ENCODE data around the gene OPN4. TPM values are rescaled to one million over a fixed set of nuclear protein-coding genes. Genes with fewer than 3 reads are reported as not detected.
"Not testable (repeated sequence)": the region's sequence is repeated elsewhere in the genome, so short reads cannot be mapped to it uniquely, and the experiment has no call there.

OPN4 gene, protein sequence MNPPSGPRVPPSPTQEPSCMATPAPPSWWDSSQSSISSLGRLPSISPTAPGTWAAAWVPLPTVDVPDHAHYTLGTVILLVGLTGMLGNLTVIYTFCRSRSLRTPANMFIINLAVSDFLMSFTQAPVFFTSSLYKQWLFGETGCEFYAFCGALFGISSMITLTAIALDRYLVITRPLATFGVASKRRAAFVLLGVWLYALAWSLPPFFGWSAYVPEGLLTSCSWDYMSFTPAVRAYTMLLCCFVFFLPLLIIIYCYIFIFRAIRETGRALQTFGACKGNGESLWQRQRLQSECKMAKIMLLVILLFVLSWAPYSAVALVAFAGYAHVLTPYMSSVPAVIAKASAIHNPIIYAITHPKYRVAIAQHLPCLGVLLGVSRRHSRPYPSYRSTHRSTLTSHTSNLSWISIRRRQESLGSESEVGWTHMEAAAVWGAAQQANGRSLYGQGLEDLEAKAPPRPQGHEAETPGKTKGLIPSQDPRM
- not detected for polyA plus RNA-seq (ENCODE audit: insufficient read length in 4 of 4)

DNA sequence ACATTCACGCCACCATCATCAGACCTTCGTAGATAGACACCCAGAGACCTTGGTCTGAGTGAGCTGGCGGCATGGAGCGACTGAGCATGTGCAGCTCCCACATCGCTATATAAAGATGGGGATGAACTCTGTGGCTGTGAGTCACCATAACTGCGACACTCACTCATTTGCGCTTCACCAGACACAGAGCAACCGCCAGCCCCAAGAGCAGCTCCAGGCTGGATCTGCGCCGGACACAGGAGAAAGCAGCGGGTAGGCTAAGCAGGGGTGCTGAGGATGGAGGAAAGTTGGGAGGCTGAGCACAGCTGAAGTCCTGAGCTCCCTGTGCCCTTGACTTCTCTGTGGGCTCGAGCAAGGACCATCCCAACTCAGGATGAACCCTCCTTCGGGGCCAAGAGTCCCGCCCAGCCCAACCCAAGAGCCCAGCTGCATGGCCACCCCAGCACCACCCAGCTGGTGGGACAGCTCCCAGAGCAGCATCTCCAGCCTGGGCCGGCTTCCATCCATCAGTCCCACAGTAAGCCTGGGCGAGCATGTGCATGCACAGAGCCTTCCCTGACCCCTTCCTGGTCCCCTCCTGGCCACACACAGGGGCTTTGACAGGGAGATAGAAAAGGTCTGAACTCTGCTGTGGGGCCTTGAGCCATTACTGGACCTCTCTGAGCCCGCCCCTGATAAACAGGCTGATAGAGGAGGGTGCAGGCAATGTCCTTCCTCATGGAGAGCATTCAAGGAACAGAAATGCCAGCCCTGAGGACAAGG is at the start of gene OPN4:
OPN4 (plus strand) TSS at position 137 of the 762 bp plus-strand sequence; CDS start at position 374, 237 bp downstream.
- DNase-seq (ENCODE audit: low read depth in 4 of 4, low spot score in 2 of 4), result no peak

DNA sequence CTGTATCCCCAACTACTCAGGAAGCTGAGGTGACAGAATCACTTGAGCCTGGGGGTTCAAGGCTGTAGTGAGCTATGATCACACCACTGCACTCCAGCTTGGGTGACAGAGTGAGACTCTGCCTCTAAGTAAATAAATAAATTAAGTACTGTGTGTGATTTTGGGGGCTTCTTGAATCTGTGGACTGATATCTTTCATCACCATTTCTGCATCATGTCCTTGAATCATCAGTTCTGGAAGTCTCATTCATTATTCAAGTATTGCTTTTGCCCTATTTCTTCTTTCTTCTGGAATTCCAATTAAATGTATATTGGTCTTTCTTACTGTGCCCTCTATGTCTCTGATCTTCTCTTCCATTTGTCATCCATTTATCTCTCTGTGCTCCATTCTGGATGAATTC is 46.7 kb upstream of the OPN4 start:
- no peak for DNase-seq (ENCODE audit: low read depth in 4 of 4, low spot score in 2 of 4)

DNA sequence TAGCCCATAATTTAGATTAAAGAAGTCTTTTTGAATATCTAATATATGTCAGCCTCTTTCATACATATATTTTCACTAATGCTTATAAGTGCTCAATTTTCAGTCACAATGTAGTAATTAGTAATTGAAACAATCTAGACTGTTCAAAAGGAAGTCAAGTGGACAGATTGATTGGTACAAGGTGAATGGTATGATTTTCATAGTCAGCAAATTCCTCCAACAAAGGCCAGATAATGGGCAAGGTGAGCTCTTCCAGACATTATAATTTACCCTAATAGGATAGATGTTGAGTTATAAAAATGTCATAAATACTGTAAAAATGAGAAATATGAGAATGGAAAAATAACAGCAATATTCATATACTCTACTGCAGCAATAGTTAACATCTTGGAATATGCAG is 44.4 kb upstream of the OPN4 start:
- DNase-seq (ENCODE audit: low read depth in 4 of 4, low spot score in 2 of 4), result no peak

DNA sequence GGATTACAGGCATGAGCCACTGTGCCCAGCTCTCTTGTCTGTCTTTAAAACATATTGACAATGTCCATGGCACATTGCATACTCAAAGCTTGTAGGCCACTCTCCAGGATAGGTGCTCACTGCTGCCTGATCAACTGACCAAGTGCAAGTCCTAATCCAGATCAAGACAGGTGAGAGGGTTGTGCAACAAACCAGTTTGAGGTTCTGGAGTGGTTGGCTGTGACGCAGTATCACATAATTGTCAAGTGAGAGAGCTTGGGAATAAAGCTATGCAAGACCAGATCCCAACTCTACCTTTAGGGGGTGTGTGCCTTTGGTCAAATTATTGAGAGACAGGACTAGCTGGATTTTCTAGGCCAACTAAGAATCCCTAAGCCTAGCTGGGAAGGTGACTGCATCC is 43.0 kb upstream of the OPN4 start:
- no peak for DNase-seq (ENCODE audit: low read depth in 4 of 4, low spot score in 2 of 4)

DNA sequence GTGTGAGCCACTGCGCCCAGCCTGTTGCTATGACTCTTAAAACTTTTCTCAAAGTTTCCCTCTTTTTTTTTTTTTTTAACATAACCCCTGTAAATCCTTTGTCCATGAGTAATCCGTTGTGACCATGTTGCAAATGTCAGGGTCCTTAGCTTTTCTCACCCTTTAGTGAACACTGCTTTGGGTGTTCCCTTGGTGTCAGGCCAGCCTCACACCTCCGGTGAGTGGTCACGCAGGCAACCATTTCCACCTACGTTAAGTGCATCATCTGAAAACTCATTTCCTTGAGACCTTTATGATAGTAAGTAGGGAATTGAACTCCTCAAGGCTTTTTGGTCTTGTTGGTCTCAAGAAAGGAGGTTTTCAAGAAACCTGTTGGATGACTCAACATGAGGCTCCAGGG is 41.3 kb upstream of the OPN4 start:
- no peak for DNase-seq (ENCODE audit: low read depth in 4 of 4, low spot score in 2 of 4)

DNA sequence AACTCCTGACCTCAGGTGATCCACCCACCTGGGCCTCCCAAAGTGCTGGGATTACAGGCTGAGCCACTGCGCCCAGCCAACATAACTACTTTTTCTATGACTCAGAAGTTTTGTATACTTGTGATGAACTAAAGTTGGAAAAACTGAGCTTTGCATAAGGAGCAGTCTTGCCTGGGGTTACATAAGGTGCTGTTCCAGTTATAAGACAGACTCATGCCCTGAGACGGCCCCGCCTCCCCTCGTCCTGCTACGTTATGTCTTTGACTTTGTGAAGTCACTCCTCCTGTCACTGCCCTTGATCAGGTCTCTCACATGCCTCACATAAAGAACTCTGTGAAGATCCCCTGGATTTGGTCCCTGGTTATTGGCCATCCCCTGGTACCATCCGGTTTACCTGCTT is 40.4 kb upstream of the OPN4 start:
- no peak for DNase-seq (ENCODE audit: low read depth in 4 of 4, low spot score in 2 of 4)

DNA sequence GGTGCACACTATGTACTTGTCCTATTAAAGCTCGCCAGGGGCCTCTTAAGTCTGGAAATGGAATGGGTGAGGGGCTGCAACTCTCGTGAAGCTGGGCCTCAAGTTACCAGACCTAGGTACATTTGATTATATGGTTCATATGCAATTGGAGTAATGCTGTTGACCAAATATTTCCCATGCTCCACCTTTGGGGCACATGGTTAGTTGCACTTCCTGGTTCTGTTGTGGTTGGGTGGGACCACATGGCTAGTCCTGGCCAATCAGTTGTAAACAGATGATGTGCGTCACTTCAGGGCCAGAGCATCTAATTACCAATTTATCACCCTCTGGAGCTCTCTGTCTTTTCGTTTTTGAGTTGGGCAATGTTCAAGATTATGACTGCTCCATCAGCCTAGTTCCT is 39.5 kb upstream of the OPN4 start:
- no peak for DNase-seq (ENCODE audit: low read depth in 4 of 4, low spot score in 2 of 4)

DNA sequence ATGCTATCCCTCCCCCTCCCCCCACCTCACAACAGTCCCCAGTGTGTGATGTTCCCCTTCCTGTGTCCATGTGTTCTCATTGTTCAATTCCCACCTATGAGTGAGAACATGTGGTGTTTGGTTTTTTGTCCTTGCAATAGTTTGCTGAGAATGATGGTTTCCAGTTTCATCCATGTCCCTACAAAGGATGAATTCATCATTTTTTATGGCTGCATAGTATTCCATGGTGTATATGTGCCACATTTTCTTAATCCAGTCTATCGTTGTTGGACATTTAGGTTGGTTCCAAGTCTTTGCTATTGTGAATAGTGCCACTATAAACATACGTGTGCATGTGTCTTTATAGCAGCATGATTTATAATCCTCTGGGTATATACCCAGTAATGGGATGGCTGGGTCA is 37.1 kb upstream of the OPN4 start:
- not testable (repeated sequence) for DNase-seq (ENCODE audit: low read depth in 4 of 4, low spot score in 2 of 4)

DNA sequence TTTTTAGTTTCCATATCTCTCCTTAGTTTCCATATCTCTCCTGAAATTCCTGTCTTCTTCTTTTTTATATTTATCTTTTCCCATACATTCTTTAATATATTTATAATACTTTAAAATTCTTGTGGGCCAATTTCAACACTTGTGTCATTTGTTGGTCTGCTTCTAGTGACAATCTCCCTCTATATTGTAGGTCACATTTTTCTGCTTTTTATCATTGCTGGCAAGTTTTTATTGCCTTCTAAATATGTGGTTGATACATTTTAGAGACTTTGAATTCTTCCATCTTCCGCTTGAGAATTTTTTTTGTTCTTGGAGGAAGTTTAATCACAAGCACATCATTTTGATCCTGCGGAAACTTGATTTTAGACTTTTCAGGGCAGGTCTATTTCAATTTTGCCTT is 26.0 kb upstream of the OPN4 start:
- DNase-seq (ENCODE audit: low read depth in 4 of 4, low spot score in 2 of 4), result no peak

DNA sequence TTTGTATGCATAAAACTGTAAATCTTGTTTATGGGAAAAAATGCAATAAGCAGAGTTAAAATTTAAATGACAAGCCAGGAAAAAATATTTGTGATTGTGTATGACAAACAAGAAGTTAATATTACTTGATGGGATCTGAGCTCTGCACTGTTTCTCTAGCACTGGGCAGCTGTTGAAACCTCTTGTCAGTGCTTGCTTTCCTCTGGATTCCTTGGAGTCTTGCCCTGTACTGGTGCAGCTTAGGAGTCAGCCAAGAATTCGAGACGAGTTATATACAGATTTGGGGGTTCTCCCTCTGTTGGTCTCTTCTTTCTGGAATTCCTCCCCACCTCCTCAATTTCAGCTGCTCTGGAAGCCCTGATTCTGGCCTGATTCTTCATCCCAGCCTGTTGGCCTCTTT is 24.3 kb upstream of the OPN4 start:
- no peak for DNase-seq (ENCODE audit: low read depth in 4 of 4, low spot score in 2 of 4)

DNA sequence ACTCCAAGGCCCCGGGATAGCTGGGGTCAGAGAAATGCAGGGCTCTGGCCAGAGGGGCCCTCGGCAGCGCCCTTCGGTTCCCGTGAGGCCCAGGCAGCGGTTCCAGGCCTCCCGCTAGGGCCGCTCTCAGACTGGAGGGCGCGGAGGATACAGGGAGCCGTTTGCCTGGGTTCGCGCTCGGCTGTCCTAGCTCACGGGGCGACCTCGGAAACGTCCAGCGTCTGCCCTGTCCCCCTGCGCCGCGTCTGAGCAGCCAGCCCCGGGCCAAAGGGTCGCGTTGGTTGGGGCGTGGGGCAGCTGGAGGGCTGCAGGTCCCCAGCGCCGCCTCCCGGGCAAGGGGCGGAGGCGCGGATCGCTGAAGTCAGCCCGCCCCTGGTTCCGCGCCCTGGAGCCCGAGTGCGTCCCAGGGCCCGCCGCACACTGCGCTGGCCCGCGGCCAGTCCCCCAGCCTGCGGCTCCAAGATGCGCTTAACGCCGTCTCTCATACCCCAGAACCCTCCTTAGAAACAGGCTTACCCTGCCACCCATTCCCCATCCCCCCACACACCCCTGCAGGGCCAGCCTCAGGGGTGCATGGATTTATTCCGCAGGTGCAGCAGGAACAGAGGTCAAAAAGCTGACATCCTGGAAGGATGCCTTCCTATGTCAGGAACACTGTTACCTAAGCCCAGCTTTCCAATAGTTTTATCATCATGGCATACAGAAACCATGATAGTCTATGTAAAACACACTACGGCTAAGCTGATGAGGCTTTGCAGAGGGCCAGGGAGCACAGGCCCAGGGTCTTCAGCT is 22.1 kb upstream of the OPN4 start:
- no peak for DNase-seq (ENCODE audit: low read depth in 4 of 4, low spot score in 2 of 4)

DNA sequence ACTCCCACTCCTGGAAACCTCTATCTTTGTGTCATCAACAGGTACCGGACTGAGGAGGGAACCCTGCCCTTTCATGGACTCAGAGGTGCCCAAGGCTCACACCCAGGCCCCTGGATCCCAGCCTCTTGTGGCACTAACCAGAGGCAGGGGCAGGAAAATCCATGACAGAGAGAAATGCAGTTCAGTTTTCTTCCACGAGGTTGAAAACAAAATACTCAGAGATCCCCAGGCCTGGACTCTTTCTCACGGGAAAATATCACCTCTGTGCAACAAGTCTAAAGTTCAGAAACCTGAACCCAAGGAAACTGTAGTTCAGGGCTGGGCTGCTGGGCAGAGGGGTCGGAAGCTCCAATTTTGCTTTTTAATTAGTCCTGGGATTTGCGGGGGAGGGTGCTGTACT is 21.4 kb upstream of the OPN4 start:
- no peak for DNase-seq (ENCODE audit: low read depth in 4 of 4, low spot score in 2 of 4)

DNA sequence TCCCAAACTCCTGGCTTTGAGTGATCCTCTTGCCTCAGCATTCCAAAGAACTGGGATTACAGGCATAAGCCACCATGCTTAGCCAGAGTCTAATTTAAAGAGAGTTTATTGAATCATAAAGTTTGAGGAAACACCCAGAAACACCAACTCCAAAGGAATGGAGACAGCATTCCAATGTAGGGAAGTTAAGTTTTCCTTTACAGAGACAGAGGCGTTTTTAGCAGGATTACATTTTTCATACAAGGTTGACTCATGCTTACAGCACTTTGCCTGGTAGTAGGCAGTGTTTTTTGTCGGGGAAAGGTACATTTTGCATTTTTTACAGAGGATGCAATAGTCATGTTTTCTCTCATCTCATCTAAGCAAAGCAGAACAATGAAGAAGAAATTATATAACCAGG is 18.9 kb upstream of the OPN4 start:
- DNase-seq (ENCODE audit: low read depth in 4 of 4, low spot score in 2 of 4), result no peak

DNA sequence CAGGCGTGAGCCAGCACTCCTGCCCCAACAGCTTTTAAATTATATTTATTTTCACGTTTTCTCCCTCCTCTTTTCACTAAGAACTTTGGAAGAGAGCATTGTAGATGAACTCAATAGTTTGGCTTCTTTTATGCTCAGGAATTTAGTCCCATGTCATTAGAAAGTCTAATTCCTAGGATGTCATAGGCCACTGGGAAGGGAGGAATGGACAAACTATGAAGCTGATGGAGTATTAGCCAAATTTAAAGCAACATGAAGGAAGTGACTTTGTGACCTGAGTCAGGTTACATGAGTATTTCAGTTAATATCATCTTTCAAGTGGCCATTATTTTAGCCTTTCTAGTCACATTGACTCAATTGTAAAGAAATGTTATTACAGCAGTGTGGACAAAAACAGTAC is 18.0 kb upstream of the OPN4 start:
- DNase-seq (ENCODE audit: low read depth in 4 of 4, low spot score in 2 of 4), result no peak

DNA sequence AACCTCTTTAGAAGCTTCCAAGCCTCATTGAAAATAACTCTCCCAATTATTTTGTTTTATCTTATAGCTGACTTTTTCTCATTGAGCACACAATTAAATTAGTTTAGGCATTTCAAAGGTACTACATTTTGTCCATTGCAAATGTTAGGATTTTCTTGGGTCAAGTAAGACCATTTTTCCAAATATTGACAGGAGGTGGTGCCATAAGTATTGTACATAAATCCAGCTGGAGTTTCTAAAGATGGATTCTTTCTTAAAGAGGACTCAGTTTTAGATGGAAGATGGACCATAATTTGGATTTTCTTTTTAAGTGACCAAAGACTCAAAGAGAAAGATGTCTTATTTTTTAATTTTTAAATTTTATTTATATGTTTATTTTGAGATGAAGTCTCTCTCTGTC is 12.3 kb upstream of the OPN4 start:
- no peak for DNase-seq (ENCODE audit: low read depth in 4 of 4, low spot score in 2 of 4)

DNA sequence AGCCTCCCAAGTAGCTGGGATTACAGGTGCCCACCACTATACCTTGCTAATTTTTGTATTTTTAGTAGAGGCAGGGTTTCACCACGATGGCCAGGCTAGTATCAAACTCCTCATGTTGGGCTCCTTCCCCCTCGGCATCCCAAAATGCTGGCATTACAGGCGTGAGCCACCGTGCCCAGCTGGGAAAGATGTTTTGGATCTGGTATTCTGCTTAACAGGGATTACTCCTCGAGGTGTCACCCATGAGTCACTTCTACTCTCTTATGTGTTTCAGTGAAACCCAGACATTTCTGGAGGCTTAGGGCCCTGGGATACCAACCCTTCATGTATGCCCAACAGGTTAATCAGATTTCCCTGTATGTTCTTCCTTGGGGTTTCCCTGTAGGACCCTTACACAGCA is 11.8 kb upstream of the OPN4 start:
- no peak for DNase-seq (ENCODE audit: low read depth in 4 of 4, low spot score in 2 of 4)

DNA sequence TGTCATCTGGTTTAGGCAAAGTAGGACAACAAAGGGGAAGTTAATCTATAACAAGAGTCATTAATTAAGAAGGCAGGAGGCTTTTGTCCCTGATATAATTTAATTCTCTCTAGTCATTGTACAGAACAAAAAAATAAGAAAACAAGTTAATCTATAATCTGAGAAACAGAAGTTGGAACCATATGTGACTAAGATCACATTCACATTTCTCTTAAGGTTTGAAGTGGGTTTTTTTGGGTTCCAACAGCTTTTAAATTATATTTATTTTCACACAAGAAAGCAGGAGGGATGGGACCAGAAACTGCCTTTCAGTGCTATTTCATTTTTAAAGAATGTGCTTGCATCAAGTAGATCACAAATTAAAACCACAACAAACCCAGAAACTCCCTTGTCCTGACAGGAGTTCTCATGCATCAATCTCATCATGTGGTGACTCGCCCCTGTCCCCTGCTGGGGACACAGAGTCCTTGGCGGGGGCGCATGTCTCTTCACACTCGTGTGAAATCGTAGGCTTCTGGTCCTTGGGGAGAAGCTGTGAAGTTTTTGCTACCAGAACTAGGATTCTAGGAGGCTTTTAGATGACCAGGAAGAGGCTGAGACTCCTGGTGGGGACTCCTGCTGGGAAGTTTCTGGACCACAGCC is 10.1 kb upstream of the OPN4 start:
- DNase-seq (ENCODE audit: low read depth in 4 of 4, low spot score in 2 of 4), result no peak

DNA sequence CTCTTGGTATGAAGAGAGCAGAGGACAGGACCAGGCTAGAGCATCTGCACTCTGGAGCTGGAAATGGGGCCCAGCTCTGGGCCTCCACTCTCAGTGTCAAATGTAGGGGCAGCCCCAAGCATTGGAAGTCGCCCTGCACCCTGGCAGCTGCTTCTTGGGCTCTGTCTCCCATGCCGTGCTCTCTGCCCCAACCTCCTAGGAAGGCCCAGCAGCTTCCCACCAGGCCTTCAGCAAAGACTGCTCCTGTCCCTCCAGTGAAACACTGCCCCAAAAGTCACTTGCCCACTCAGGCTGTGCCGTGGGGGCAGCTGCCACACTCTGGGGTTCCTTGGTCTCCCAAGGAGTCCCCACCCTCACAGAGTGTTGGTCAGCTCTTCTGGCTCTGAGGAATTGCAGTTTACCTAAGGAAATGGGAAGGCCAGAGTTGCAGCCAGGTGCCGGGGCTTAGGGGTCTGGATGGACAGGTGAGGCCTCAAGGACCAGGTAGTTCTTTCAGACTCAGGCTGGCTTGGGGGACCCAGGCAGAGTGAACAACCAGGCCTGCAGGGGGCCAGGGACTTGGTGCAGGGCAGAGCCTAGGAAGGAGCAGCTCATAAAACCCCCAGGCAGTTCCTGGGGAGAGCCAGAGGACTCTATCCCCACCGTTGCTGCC is 9.4 kb upstream of the OPN4 start:
- DNase-seq (ENCODE audit: low read depth in 4 of 4, low spot score in 2 of 4), result no peak

DNA sequence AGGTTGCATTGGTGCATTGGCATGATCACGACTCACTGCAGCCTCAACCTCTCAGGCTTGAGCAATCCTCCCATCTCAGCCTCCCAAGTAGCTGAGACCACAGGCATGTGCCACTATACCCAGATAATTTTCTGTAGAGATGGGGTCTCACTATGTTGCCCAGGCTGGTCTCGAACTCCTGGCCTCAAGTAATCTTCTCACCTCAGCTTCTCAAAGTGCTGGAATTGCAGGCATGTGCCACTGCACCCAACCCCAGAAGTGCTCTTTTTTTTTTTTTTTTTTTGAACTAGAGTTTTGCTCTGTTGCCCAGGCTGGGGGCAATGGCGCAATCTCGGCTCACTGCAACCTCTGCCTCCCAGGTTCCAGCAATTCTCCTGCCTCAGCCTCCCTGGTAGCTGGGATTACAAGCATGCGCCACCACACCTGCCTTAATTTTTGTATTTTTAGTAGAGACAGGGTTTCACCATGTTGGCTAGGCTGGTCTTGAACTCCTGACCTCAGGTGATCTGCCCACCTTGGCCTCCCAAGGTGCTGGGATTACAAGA is 8.7 kb upstream of the OPN4 start:
- not testable (repeated sequence) for DNase-seq (ENCODE audit: low read depth in 4 of 4, low spot score in 2 of 4)

DNA sequence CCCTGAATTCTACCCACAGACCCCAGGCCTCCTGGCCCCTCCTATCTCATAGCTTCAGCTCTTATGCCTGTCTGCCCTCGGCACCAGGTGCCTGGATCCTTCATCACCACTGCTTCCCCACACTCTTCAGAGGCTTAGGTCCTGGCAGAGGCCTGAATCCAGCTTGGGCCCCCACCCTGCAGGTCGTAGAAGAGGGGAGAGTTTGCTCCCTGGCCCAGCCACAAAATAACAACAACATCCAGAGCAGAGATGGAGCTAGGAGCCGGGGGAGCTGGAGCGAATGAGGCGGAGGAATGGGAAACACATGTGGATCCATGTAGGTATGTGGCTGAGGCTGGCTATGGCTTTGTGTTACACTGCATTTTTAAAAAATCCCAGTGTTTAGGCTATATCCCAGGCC is 7.8 kb upstream of the OPN4 start:
- no peak for DNase-seq (ENCODE audit: low read depth in 4 of 4, low spot score in 2 of 4)

Measured in left renal cortex interstitium (tissue), 4 donors.